Peyer's patch (tissue), 4 donors: ENCODE data around the gene CABP4. TPM values are rescaled to one million over a fixed set of nuclear protein-coding genes. Genes with fewer than 3 reads are reported as not detected.

Experiments
- DNase-seq, 3 donors: peaks; one replicate each; pipeline ENCODE4 v3.0.0-alpha.2; 2017 to 2019
- H3K27ac ChIP-seq, 4 donors: fragments of 200-600 bp; sonication (generic); one replicate each; pipeline ENCODE4 v1.5.1; 2016 to 2019
- H3K27me3 ChIP-seq, 2 donors: fragments of 200-600 bp; sonication (generic); one replicate each; pipeline ENCODE4 v1.5.1; 2019
- H3K36me3 ChIP-seq, 3 donors: fragments of 200-600 bp; sonication (generic); one replicate each; pipeline ENCODE4 v1.5.1; 2016 to 2019
- H3K4me1 ChIP-seq, 4 donors: fragments of 200-600 bp; sonication (generic); one replicate each; pipeline ENCODE4 v1.5.1; 2016 to 2019
- H3K4me3 ChIP-seq, 4 donors: fragments of 200-600 bp; sonication (generic); 1 replicate in 3 of 4; 2 replicates in 1 of 4; pipeline ENCODE4 v1.5.1; 2016 to 2019; ENCODE audit warnings: mild to moderate bottlenecking in 1 of 4
- H3K9me3 ChIP-seq, 4 donors: fragments of 200-600 bp; sonication (generic); one replicate each; pipeline ENCODE4 v1.5.1; 2016 to 2019; ENCODE audit warnings: mild to moderate bottlenecking in 1 of 4
- POLR2A ChIP-seq, 2 donors: fragments of 450-650 bp; IDR thresholded peaks; one replicate each; pipeline ENCODE4 v1.5.1; 2017; ENCODE audit warnings: antibody characterized with exemption in 2 of 2, mild to moderate bottlenecking in 2 of 2, moderate library complexity in 2 of 2
- total RNA-seq, 4 donors: library from RNA; depleted of rRNA; stranded (reverse); fragments of >200 nt; gene quantifications; one replicate each; pipeline ENCODE4 v1.1.0, GENCODE V29; 2016
- TF ChIP-seq, protein P1 (sequence below), 6 experiments: fragments of 450-650 bp in 4 of 6; fragments of 200-600 bp in 2 of 6; sonication (generic) in 1 of 6; IDR thresholded peaks; one replicate each; pipeline ENCODE4 v1.5.1; 2017 to 2019; ENCODE audit warnings: antibody characterized with exemption in 6 of 6, mild to moderate bottlenecking in 3 of 6, moderate library complexity in 1 of 6

The CABP4 gene
- total RNA-seq, 4 donors from 2014 or later: 0.85 to 3.3 (median 0.94) TPM; not detected in 1

DNA sequence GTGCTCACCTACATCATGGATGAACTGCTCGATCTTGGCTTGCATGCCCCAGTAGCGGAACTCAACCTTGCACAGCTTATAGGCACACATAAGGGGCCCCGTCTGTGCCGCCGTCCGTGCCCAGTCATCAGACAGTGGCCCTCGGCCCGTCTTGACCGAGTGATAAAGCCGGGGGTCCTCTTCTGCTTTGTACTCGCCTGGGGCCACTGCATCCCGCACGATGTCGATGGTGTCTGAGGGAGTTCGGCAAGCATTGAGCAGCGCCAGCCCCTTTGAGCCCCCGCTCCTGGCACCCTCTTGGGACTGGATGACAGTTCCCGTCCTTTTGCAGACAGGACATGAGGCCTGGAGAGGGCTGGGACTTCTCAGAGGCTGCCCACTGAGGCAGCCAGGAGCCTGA is 46.7 kb downstream of the CABP4 start:
- no peak overlapping the region for H3K27ac ChIP-seq
- H3K4me3 ChIP-seq: no peak overlapping the region
- peaks cover 0 to 48% (median 0%) of the 10 kb centered on the region in 3 donors for H3K36me3 ChIP-seq
- DNase-seq: no peak
- H3K9me3 ChIP-seq: no peaks in the 10 kb centered on the region
- no peak for TF ChIP-seq POLR2A (IDR thresholded peaks at IDR 0.05)
- TF ChIP-seq, protein P1, sequence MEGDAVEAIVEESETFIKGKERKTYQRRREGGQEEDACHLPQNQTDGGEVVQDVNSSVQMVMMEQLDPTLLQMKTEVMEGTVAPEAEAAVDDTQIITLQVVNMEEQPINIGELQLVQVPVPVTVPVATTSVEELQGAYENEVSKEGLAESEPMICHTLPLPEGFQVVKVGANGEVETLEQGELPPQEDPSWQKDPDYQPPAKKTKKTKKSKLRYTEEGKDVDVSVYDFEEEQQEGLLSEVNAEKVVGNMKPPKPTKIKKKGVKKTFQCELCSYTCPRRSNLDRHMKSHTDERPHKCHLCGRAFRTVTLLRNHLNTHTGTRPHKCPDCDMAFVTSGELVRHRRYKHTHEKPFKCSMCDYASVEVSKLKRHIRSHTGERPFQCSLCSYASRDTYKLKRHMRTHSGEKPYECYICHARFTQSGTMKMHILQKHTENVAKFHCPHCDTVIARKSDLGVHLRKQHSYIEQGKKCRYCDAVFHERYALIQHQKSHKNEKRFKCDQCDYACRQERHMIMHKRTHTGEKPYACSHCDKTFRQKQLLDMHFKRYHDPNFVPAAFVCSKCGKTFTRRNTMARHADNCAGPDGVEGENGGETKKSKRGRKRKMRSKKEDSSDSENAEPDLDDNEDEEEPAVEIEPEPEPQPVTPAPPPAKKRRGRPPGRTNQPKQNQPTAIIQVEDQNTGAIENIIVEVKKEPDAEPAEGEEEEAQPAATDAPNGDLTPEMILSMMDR (IDR thresholded peaks at IDR 0.05): no peak
- no peaks in the 10 kb centered on the region for H3K27me3 ChIP-seq
- peaks cover 0 to 26% (median 23%) of the 10 kb centered on the region in 4 donors for H3K4me1 ChIP-seq

DNA sequence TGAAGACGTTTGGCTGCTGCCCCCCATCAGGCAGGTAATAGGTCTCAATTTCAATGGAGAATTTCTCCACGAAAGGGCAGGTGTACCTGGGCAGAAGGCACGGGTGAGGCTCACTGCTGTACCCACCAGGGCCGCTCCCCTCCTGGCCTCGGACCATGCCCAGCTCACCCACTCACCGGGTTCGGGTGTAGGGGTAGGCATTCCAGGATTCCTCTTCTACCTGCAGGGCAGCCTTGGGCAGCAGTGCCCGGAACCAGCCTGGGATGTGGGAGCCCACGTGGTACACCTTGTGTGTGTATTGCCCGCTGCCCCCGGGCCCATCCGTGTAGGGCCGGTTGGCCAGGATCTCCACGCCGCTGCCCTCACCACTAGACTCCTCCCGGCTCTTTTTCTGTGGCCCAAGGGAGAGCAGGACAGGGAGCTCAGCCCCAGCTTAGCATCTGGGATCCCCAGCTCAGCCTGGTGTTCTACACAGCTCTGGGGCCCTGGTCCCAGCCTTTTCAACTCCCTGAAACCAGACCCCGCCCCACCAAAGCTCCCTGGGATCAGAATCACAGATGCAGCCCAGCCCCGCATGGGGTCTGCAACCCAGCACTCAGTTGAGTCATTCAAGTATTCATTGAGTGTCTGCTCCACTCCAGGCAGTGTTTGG is 47.3 kb downstream of the CABP4 start:
- Histone ChIP-seq H3K4me1 (peaks cover 0 to 32% (median 29%) of the 10 kb centered on the region in 4 donors), H3K4me3 (no peak overlapping the region), H3K27me3 (no peaks in the 10 kb centered on the region), H3K27ac (no peak overlapping the region), H3K36me3 (peaks cover 0 to 42% (median 0%) of the 10 kb centered on the region in 3 donors), H3K9me3 (no peaks in the 10 kb centered on the region)
- TF ChIP-seq, protein P1 (IDR thresholded peaks at IDR 0.05): no peak
- no peak for TF ChIP-seq POLR2A (IDR thresholded peaks at IDR 0.05)
- no peak for DNase-seq

DNA sequence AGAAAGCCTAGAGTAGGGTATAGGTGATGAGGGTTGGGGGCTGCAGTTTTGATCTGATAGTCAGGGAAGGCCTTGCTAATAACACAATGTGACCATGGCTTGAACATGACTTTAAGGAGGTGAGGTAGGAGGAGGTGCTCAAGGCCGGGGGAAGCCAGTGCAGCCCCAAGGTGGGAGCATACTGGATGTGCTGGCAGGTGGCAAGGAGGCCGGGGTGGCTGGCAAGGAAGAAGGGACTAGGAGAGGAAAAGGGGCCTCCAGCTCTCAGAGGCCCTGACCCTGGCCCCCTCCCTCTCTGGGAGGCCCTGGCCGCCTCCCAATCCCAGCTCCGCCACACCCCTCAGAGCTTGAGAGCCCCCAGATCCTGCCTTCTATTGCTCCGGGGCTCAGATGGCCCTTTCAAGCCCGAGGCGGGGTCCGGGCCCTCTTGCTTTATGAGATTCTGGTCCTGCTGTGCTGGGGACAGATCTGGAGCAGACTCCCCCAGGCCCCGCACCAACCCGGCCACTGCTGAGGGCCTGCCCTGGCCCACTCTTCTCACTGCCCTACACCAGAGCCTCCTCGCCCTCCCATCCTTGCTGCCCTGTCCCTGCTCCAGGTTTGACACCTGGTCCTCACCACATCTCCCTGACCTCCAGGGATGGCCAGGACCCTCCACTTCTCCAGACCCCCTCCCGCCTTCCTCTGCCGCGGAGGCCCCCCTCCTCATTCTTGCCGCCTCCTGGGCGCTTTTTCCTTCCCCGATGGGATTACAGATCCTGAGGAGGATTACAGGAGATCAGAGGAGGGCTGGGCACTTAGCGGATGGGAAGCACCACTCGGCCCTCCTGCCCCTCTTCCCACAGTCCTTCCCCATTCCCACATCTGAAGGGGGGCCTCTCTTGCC is 48.2 kb downstream of the CABP4 start:
- no peaks in the 10 kb centered on the region for H3K27me3 ChIP-seq
- peaks cover 0 to 36% (median 31%) of the 10 kb centered on the region in 4 donors for H3K4me1 ChIP-seq
- DNase-seq: no peak
- TF ChIP-seq, protein P1 (IDR thresholded peaks at IDR 0.05): no peak
- no peak for TF ChIP-seq POLR2A (IDR thresholded peaks at IDR 0.05)
- no peaks in the 10 kb centered on the region for H3K9me3 ChIP-seq
- H3K36me3 ChIP-seq: peaks cover 0 to 32% (median 0%) of the 10 kb centered on the region in 3 donors
- peak overlapping the region; percentile 74 to 79 (median 77) for H3K4me3 ChIP-seq
- peak overlapping the region in 1 of 4 donors; percentile 99 for H3K27ac ChIP-seq

- TF ChIP-seq, protein P1 (IDR thresholded peaks at IDR 0.05): no peak
- no peak for TF ChIP-seq POLR2A (IDR thresholded peaks at IDR 0.05)
- H3K4me1 ChIP-seq: peaks cover 0 to 42% (median 34%) of the 10 kb centered on the region in 4 donors
- no peaks in the 10 kb centered on the region for H3K27me3 ChIP-seq
- peak in 1 of 3 donors; percentile 54 for DNase-seq
- peaks cover 0 to 30% (median 0%) of the 10 kb centered on the region in 3 donors for H3K36me3 ChIP-seq
- H3K4me3 ChIP-seq: peak overlapping the region; percentile 74 to 79 (median 77)
- H3K9me3 ChIP-seq: no peaks in the 10 kb centered on the region
- peak overlapping the region; percentile 94 to 99 (median 97) for H3K27ac ChIP-seq
These were observed 49.1 kb downstream of the CABP4 start for GRCh38 chr11:67504005-67504949.
